Measurements from ENCODE around the gene EMP2. TPM values are rescaled to one million over a fixed set of nuclear protein-coding genes. Genes with fewer than 3 reads are reported as not detected.
"Not testable (repeated sequence)": the region's sequence is repeated elsewhere in the genome, so short reads cannot be mapped to it uniquely, and the experiment has no call there.

Gene EMP2
- total and polyA plus RNA-seq, 3 donors from 2014 or later = 9.3 to 18.4 (median 13.1) TPM

DNA sequence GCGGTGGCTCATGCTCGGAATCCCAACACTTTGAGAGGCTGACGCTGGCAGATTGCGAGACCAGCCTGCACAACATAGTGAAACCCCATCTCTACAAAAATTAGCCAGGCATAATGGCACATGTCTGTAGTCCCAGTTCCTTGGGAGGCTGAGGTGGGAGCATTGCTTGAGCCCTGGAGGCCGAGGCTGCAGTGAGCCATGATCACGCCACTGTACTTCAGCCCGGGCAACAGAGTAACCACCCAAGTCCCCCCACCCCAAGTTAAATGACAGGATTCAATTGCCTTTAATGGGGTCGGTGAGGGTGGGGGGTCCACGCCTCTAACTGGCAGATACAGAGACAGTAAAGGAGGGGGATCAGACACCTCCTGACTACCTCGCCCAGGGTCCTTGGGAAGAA, 44.9 kb downstream of the EMP2 start:
- H3K4me1 ChIP-seq = peaks cover 6% of the 10 kb centered on the region
- no peak overlapping the region for H3K27ac ChIP-seq
- no peak for TF ChIP-seq POLR2A (IDR thresholded peaks at IDR 0.05)
- TF ChIP-seq, protein P1, sequence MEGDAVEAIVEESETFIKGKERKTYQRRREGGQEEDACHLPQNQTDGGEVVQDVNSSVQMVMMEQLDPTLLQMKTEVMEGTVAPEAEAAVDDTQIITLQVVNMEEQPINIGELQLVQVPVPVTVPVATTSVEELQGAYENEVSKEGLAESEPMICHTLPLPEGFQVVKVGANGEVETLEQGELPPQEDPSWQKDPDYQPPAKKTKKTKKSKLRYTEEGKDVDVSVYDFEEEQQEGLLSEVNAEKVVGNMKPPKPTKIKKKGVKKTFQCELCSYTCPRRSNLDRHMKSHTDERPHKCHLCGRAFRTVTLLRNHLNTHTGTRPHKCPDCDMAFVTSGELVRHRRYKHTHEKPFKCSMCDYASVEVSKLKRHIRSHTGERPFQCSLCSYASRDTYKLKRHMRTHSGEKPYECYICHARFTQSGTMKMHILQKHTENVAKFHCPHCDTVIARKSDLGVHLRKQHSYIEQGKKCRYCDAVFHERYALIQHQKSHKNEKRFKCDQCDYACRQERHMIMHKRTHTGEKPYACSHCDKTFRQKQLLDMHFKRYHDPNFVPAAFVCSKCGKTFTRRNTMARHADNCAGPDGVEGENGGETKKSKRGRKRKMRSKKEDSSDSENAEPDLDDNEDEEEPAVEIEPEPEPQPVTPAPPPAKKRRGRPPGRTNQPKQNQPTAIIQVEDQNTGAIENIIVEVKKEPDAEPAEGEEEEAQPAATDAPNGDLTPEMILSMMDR (IDR thresholded peaks at IDR 0.05) = no peak
- H3K27me3 ChIP-seq = no peaks in the 10 kb centered on the region
- H3K4me3 ChIP-seq = no peak overlapping the region
- no peaks in the 10 kb centered on the region for H3K9me3 ChIP-seq
- intact Hi-C loops (cut with DNase I; ENCODE audit: low total_unique reads) = no loop called here
- H3K36me3 ChIP-seq (ENCODE audit: low read depth, missing control alignments) = no peaks in the 10 kb centered on the region
- DNase-seq = no peak
- WGBS, 2 donors = 76 to 86% methylated on average over 10 of the region's 10 CpGs

- Histone ChIP-seq H3K4me1 (peaks cover 6% of the 10 kb centered on the region), H3K9me3 (no peaks in the 10 kb centered on the region), H3K27me3 (no peaks in the 10 kb centered on the region), H3K36me3 (ENCODE audit: low read depth, missing control alignments) (no peaks in the 10 kb centered on the region), H3K4me3 (no peak overlapping the region), H3K27ac (no peak overlapping the region)
- DNase-seq = no peak
- intact Hi-C loops (cut with DNase I; ENCODE audit: low total_unique reads) = no loop called here
- TF ChIP-seq, protein P1 (IDR thresholded peaks at IDR 0.05) = no peak
- no peak for TF ChIP-seq POLR2A (IDR thresholded peaks at IDR 0.05)
- 72 to 76% methylated on average over 5 of the region's 5 CpGs for WGBS, 2 donors
Measured at GRCh38 chr16:10534748-10535147, 45.6 kb downstream of the EMP2 start.

DNA sequence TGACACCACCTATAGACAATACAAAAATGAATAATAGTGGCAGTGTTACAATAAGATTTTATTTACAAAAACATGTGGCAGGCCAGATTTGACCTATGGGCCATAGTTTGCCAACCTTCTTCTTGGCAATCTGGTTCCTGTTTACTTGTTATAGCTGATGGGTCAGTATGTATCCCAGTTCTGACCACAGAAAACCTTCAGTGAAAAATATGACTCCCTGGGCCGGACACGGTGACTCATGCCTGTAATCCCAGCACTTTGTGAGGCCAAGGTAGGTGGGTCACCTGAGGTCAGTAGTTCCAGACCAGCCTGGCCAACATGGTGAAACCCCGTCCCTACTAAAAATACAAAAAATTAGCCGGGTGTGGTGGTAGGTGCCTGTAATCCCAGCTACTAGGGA, 46.8 kb downstream of the EMP2 start:
- intact Hi-C loops (cut with DNase I; ENCODE audit: low total_unique reads); H3K4me3 ChIP-seq; DNase-seq; H3K27ac ChIP-seq; H3K36me3 ChIP-seq (ENCODE audit: low read depth, missing control alignments); H3K9me3 ChIP-seq; H3K27me3 ChIP-seq; H3K4me1 ChIP-seq: not testable (repeated sequence)
- 78 to 79% methylated on average over 4 of the region's 4 CpGs for WGBS, 2 donors

DNA sequence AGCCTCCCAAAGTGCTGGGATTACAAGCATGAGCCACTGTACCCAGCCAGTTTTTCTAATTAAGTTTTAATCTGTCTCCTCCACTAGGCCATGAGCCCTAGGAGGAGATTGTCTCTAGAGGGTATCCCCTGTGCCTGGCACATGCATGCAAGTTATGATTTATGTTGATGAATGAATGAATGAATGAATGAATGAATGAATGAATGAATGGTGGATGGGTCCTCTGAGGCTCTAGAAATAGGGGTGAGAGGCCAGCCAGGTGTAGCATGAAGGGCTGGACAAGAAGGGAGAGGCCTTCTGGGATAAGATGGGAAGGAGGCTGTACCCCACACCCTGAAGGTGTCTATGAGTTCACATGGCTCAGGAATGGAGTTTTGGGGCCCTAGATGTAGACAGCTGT, 48.8 kb downstream of the EMP2 start:
- intact Hi-C loops (cut with DNase I; ENCODE audit: low total_unique reads) = no loop called here
- Histone ChIP-seq H3K4me3 (no peak overlapping the region), H3K36me3 (ENCODE audit: low read depth, missing control alignments) (no peaks in the 10 kb centered on the region), H3K27ac (no peak overlapping the region), H3K4me1 (peaks cover 6% of the 10 kb centered on the region), H3K27me3 (no peaks in the 10 kb centered on the region), H3K9me3 (no peaks in the 10 kb centered on the region)
- TF ChIP-seq POLR2A (IDR thresholded peaks at IDR 0.05) = no peak
- TF ChIP-seq, protein P1 (IDR thresholded peaks at IDR 0.05) = no peak
- no peak for DNase-seq

GRCh38 chr16:10530685-10531084, 49.7 kb downstream of the EMP2 start:
- intact Hi-C loops (cut with DNase I; ENCODE audit: low total_unique reads) = no loop called here
- H3K36me3 ChIP-seq (ENCODE audit: low read depth, missing control alignments) = no peaks in the 10 kb centered on the region
- H3K27ac ChIP-seq = no peak overlapping the region
- peaks cover 2% of the 10 kb centered on the region for H3K4me1 ChIP-seq
- WGBS, 2 donors = 84 to 85% methylated on average over 14 of the region's 14 CpGs
- DNase-seq = no peak
- H3K9me3 ChIP-seq = no peaks in the 10 kb centered on the region
- no peak overlapping the region for H3K4me3 ChIP-seq
- TF ChIP-seq, protein P1 (IDR thresholded peaks at IDR 0.05) = no peak
- no peak for TF ChIP-seq POLR2A (IDR thresholded peaks at IDR 0.05)
- no peaks in the 10 kb centered on the region for H3K27me3 ChIP-seq
